Glutamatergic neuron (in vitro differentiated cells): ENCODE measurements around the gene RAB11FIP3. TPM values are rescaled to one million over a fixed set of nuclear protein-coding genes. Genes with fewer than 3 reads are reported as not detected.

ENCODE experiments used
- DNase-seq: peaks from one replicate; pipeline ENCODE4 v3.0.0; 2022
- H3K27ac Mint-ChIP-seq: one replicate; pipeline ENCODE4 v1.8.0; 2020; ENCODE audit warnings: mild to moderate bottlenecking, mixed read lengths, inconsistent platforms; ENCODE audit not compliant: unreplicated experiment
- H3K27me3 Mint-ChIP-seq: one replicate; pipeline ENCODE4 v1.8.0; 2020; ENCODE audit warnings: mild to moderate bottlenecking, moderate library complexity, mixed read lengths, inconsistent platforms; ENCODE audit not compliant: unreplicated experiment
- H3K36me3 Mint-ChIP-seq: one replicate; pipeline ENCODE4 v1.8.0; 2020; ENCODE audit warnings: mild to moderate bottlenecking, mixed read lengths, inconsistent platforms; ENCODE audit not compliant: unreplicated experiment
- H3K4me1 Mint-ChIP-seq: one replicate; pipeline ENCODE4 v1.8.0; 2020; ENCODE audit warnings: mild to moderate bottlenecking, low read depth, mixed read lengths, inconsistent platforms; ENCODE audit not compliant: unreplicated experiment
- H3K4me3 Mint-ChIP-seq: one replicate; pipeline ENCODE4 v1.8.0; 2020; ENCODE audit warnings: mild to moderate bottlenecking, mixed read lengths, inconsistent platforms; ENCODE audit not compliant: unreplicated experiment
- H3K9me3 Mint-ChIP-seq: one replicate; pipeline ENCODE4 v1.8.0; 2020; ENCODE audit warnings: mild to moderate bottlenecking, moderate library complexity, mixed read lengths, inconsistent platforms; ENCODE audit not compliant: unreplicated experiment
- CTCF ChIP-seq: fragments of 200-600 bp; sonication (generic); IDR thresholded peaks from one replicate; pipeline ENCODE4 v1.5.0; 2021; ENCODE audit not compliant: partially characterized antibody, unreplicated experiment
- total RNA-seq: library from RNA; stranded (reverse); fragmentation: NEBNext Ultra II Directional; extraction: Animal tissue kit (Norgen Biotek cat#: 25700); gene quantifications from one replicate; pipeline ENCODE4 v1.2.1, GENCODE V29; 2021; ENCODE audit not compliant: unreplicated experiment

The RAB11FIP3 gene
- total RNA-seq, 1 donor from 2014 or later, result 103 TPM

GRCh38 chr16:534856-535445 is 109.5 kb downstream of the RAB11FIP3 start:
- H3K4me3 Mint-ChIP-seq, result no peak overlapping the region
- H3K4me1 Mint-ChIP-seq, result peaks cover 3% of the 10 kb centered on the region
- no peak for TF ChIP-seq CTCF
- no peaks in the 10 kb centered on the region for H3K36me3 Mint-ChIP-seq
- no peak overlapping the region for H3K27ac Mint-ChIP-seq
- H3K27me3 Mint-ChIP-seq, result peaks cover under 1% of the 10 kb centered on the region
- no peak for DNase-seq
- H3K9me3 Mint-ChIP-seq, result no peaks in the 10 kb centered on the region

GRCh38 chr16:535446-536405 is 110.3 kb downstream of the RAB11FIP3 start:
- H3K4me1 Mint-ChIP-seq, result no peaks in the 10 kb centered on the region
- H3K27me3 Mint-ChIP-seq, result no peaks in the 10 kb centered on the region
- no peak for TF ChIP-seq CTCF
- no peaks in the 10 kb centered on the region for H3K36me3 Mint-ChIP-seq
- H3K27ac Mint-ChIP-seq, result no peak overlapping the region
- DNase-seq, result no peak
- H3K4me3 Mint-ChIP-seq, result no peak overlapping the region
- no peaks in the 10 kb centered on the region for H3K9me3 Mint-ChIP-seq

- DNase-seq, result no peak
- no peak for TF ChIP-seq CTCF
- Mint-ChIP-seq H3K36me3 (no peaks in the 10 kb centered on the region), H3K4me1 (no peaks in the 10 kb centered on the region), H3K27ac (no peak overlapping the region), H3K27me3 (no peaks in the 10 kb centered on the region), H3K9me3 (no peaks in the 10 kb centered on the region), H3K4me3 (no peak overlapping the region)
Measured at GRCh38 chr16:536746-537145, 111.3 kb downstream of the RAB11FIP3 start.

GRCh38 chr16:537415-538335 is 112.2 kb downstream of the RAB11FIP3 start:
- H3K4me1 Mint-ChIP-seq, result no peaks in the 10 kb centered on the region
- no peaks in the 10 kb centered on the region for H3K27me3 Mint-ChIP-seq
- H3K36me3 Mint-ChIP-seq, result no peaks in the 10 kb centered on the region
- no peak for DNase-seq
- peak; percentile 24 for TF ChIP-seq CTCF
- peaks cover 3% of the 10 kb centered on the region for H3K9me3 Mint-ChIP-seq
- no peak overlapping the region for H3K4me3 Mint-ChIP-seq
- H3K27ac Mint-ChIP-seq, result no peak overlapping the region
